Loucy (cell line): Measurements from ENCODE around the gene F2RL3.

Experiments
- H2AFZ ChIP-seq: fragments of 200-600 bp; sonication (generic); 2 replicates; pipeline ENCODE4 v1.6.0; 2016; ENCODE audit warnings: antibody characterized with exemption, mild to moderate bottlenecking, low read length, moderate library complexity
- H3F3A ChIP-seq: fragments of 200-600 bp; 2 replicates; pipeline ENCODE4 v1.6.0; 2016; ENCODE audit warnings: antibody characterized with exemption, low read depth, mild to moderate bottlenecking
- H3K27me3 ChIP-seq: fragments of 200-600 bp; sonication (generic); 2 replicates; pipeline ENCODE4 v1.6.1; 2014; ENCODE audit warnings: low read length, mild to moderate bottlenecking; ENCODE audit not compliant: insufficient read depth, poor library complexity, severe bottlenecking
- H3K36me3 ChIP-seq: fragments of 200-600 bp; sonication (generic); 2 replicates; pipeline ENCODE4 v1.6.1; 2016; ENCODE audit warnings: low read length; ENCODE audit not compliant: insufficient read depth
- H3K4me1 ChIP-seq: fragments of 200-600 bp; sonication (generic); 2 replicates; pipeline ENCODE4 v1.5.1; 2014; ENCODE audit warnings: low read length, mild to moderate bottlenecking; ENCODE audit not compliant: insufficient read depth, poor library complexity, severe bottlenecking
- H3K4me2 ChIP-seq: fragments of 200-600 bp; sonication (generic); 2 replicates; pipeline ENCODE4 v1.6.0; 2014; ENCODE audit warnings: antibody characterized with exemption, low read length, low read depth, mild to moderate bottlenecking; ENCODE audit not compliant: poor library complexity, severe bottlenecking
- H3K4me3 ChIP-seq: fragments of 200-600 bp; sonication (generic); 2 replicates; pipeline ENCODE4 v1.5.1; 2014; ENCODE audit warnings: low read length, mild to moderate bottlenecking, mixed read lengths; ENCODE audit not compliant: poor library complexity, severe bottlenecking
- H3K79me2 ChIP-seq: fragments of 200-600 bp; sonication (generic); 2 replicates; pipeline ENCODE4 v1.6.1; 2014; ENCODE audit warnings: low read length; ENCODE audit not compliant: insufficient read depth
- H3K9ac ChIP-seq: fragments of 200-600 bp; sonication (generic); 2 replicates; pipeline ENCODE4 v1.6.0; 2014; ENCODE audit warnings: mild to moderate bottlenecking, low read depth, low read length, moderate library complexity; ENCODE audit not compliant: poor library complexity, severe bottlenecking
- H3K9me2 ChIP-seq: fragments of 200-600 bp; sonication (generic); replicated peaks from 2 replicates; pipeline ENCODE4 v1.6.1; 2016; ENCODE audit warnings: low read depth, low read length, mixed read lengths
- H3K9me3 ChIP-seq: fragments of 200-600 bp; sonication (generic); 2 replicates; pipeline ENCODE4 v1.6.1; 2014; ENCODE audit warnings: mild to moderate bottlenecking, antibody characterized with exemption, low read length, low read depth; ENCODE audit not compliant: insufficient read depth
- H4K20me1 ChIP-seq: fragments of 200-600 bp; sonication (generic); 2 replicates; pipeline ENCODE4 v1.6.0; 2014; ENCODE audit warnings: antibody characterized with exemption, low read length, mild to moderate bottlenecking; ENCODE audit not compliant: insufficient read depth, poor library complexity, severe bottlenecking
- CTCF ChIP-seq: fragments of 200-600 bp; sonication (generic); conservative IDR thresholded peaks from 2 replicates; pipeline ENCODE4 v1.5.1; 2014; ENCODE audit warnings: mild to moderate bottlenecking, antibody characterized with exemption, low read length
- EZH2phosphoT487 ChIP-seq: fragments of 200-600 bp; IDR thresholded peaks from 2 replicates; pipeline ENCODE4 v1.6.1; 2018; ENCODE audit warnings: antibody characterized with exemption, mild to moderate bottlenecking, moderate library complexity, borderline replicate concordance

F2RL3 gene

DNA sequence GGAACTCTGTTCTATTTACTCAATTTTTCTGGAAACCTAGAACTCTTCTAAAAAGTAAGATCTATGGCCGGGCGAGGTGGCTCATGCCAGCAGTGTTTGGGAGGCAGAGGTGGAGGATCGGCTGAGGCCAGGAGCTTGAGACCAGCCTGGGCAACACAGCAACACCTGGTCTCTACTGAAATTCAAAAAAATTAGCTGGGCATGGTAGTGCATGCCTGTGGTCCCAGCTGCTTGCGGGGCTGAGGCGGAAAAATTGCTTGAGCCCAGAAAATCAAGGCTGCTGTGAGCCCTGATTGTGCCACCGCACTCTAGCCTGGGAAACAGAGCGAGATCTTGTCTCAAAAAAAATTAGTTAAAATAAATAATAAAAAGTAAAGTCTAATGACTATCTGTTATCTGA is 28.6 kb downstream of the F2RL3 start:
- no peak overlapping the region for H3K4me2 ChIP-seq

GRCh38 chr19:16919496-16919895 is 30.7 kb downstream of the F2RL3 start:
- TF ChIP-seq CTCF (no peak), EZH2phosphoT487 (no peak)
- no peaks in the 10 kb centered on the region for H3F3A ChIP-seq

More for the DNA sequence above, 28.6 kb downstream of the F2RL3 start:
- Histone ChIP-seq H3K4me1 (no peaks in the 10 kb centered on the region), H4K20me1 (no peaks in the 10 kb centered on the region), H3K27me3 (no peaks in the 10 kb centered on the region), H3K36me3 (no peaks in the 10 kb centered on the region), H3F3A (no peaks in the 10 kb centered on the region), H2AFZ (no peak overlapping the region), H3K4me3 (no peak overlapping the region), H3K9ac (no peak overlapping the region), H3K9me2 (no peaks in the 10 kb centered on the region), H3K9me3 (peaks cover 4% of the 10 kb centered on the region; the same call in 1 of the 2 replicates), H3K79me2 (no peaks in the 10 kb centered on the region)
- TF ChIP-seq EZH2phosphoT487, result no peak
- TF ChIP-seq CTCF, result no peak

GRCh38 chr19:16920816-16921529 is 32.2 kb downstream of the F2RL3 start:
- Histone ChIP-seq H3K79me2 (no peaks in the 10 kb centered on the region), H4K20me1 (no peaks in the 10 kb centered on the region), H3K9ac (no peak overlapping the region), H3K4me3 (no peak overlapping the region), H3K4me2 (no peak overlapping the region), H3K9me3 (no peaks in the 10 kb centered on the region; the same call in 1 of the 2 replicates), H3K9me2 (no peaks in the 10 kb centered on the region), H3K4me1 (no peaks in the 10 kb centered on the region), H3F3A (no peaks in the 10 kb centered on the region), H3K36me3 (no peaks in the 10 kb centered on the region), H3K27me3 (no peaks in the 10 kb centered on the region), H2AFZ (no peak overlapping the region)
- TF ChIP-seq CTCF (no peak), EZH2phosphoT487 (no peak)

More at GRCh38 chr19:16919496-16919895, 30.7 kb downstream of the F2RL3 start:
- Histone ChIP-seq H3K79me2 (no peaks in the 10 kb centered on the region), H3K4me3 (no peak overlapping the region), H3K9me2 (no peaks in the 10 kb centered on the region), H3K36me3 (no peaks in the 10 kb centered on the region), H3K9ac (no peak overlapping the region), H2AFZ (no peak overlapping the region), H3K27me3 (no peaks in the 10 kb centered on the region), H4K20me1 (no peaks in the 10 kb centered on the region), H3K4me1 (no peaks in the 10 kb centered on the region), H3K9me3 (peaks cover 4% of the 10 kb centered on the region; the same call in 1 of the 2 replicates), H3K4me2 (no peak overlapping the region)
